ENCODE results near the gene FGF22.
"Not testable (repeated sequence)": the region's sequence is repeated elsewhere in the genome, so short reads cannot be mapped to it uniquely, and the experiment has no call there.

FGF22 gene

GRCh38 chr19:618674-619285, 20.9 kb upstream of the FGF22 start:
- Histone ChIP-seq H3K36me3 (ENCODE audit: control insufficient read depth, insufficient read depth, low read length) (peaks cover 21% of the 10 kb centered on the region), H3K27me3 (replicated peaks; ENCODE audit: control insufficient read depth, insufficient read depth, low read length) (no peaks in the 10 kb centered on the region), H3K4me3 (replicated peaks; ENCODE audit: low read depth, low read length) (no peak overlapping the region)
- TF ChIP-seq CTCF (IDR thresholded peaks at IDR 0.05; ENCODE audit: insufficient read depth, low read length, poor library complexity, severe bottlenecking) = no peak
- DNase-seq (ENCODE audit: extremely low read depth, insufficient read length) = no peak

- Histone ChIP-seq H3K4me3 (replicated peaks; ENCODE audit: low read depth, low read length) (no peak overlapping the region), H3K36me3 (ENCODE audit: control insufficient read depth, insufficient read depth, low read length) (peaks cover 21% of the 10 kb centered on the region), H3K27me3 (replicated peaks; ENCODE audit: control insufficient read depth, insufficient read depth, low read length) (no peaks in the 10 kb centered on the region)
- DNase-seq (ENCODE audit: extremely low read depth, insufficient read length) = no peak
- no peak for TF ChIP-seq CTCF (IDR thresholded peaks at IDR 0.05; ENCODE audit: insufficient read depth, low read length, poor library complexity, severe bottlenecking)
Observed at GRCh38 chr19:619286-620002, 20.2 kb upstream of the FGF22 start.

- Histone ChIP-seq H3K27me3 (replicated peaks; ENCODE audit: control insufficient read depth, insufficient read depth, low read length) (no peaks in the 10 kb centered on the region), H3K4me3 (replicated peaks; ENCODE audit: low read depth, low read length) (no peak overlapping the region), H3K36me3 (ENCODE audit: control insufficient read depth, insufficient read depth, low read length) (peaks cover 23% of the 10 kb centered on the region)
- no peak for TF ChIP-seq CTCF (IDR thresholded peaks at IDR 0.05; ENCODE audit: insufficient read depth, low read length, poor library complexity, severe bottlenecking)
- no peak for DNase-seq (ENCODE audit: extremely low read depth, insufficient read length)
Observed at GRCh38 chr19:620166-620862, 19.4 kb upstream of the FGF22 start.

GRCh38 chr19:621191-621590, 18.5 kb upstream of the FGF22 start:
- H3K4me3 ChIP-seq (replicated peaks; ENCODE audit: low read depth, low read length); H3K27me3 ChIP-seq (replicated peaks; ENCODE audit: control insufficient read depth, insufficient read depth, low read length); DNase-seq (ENCODE audit: extremely low read depth, insufficient read length): not testable (repeated sequence)
- peaks cover 23% of the 10 kb centered on the region for H3K36me3 ChIP-seq (ENCODE audit: control insufficient read depth, insufficient read depth, low read length)

- no peak for DNase-seq (ENCODE audit: extremely low read depth, insufficient read length)
- Histone ChIP-seq H3K4me3 (replicated peaks; ENCODE audit: low read depth, low read length) (no peak overlapping the region), H3K27me3 (replicated peaks; ENCODE audit: control insufficient read depth, insufficient read depth, low read length) (no peaks in the 10 kb centered on the region), H3K36me3 (ENCODE audit: control insufficient read depth, insufficient read depth, low read length) (peaks cover 23% of the 10 kb centered on the region)
- no peak for TF ChIP-seq CTCF (IDR thresholded peaks at IDR 0.05; ENCODE audit: insufficient read depth, low read length, poor library complexity, severe bottlenecking)
Observed at GRCh38 chr19:621819-622218, 17.9 kb upstream of the FGF22 start.

- TF ChIP-seq CTCF (IDR thresholded peaks at IDR 0.05; ENCODE audit: insufficient read depth, low read length, poor library complexity, severe bottlenecking) = no peak
- Histone ChIP-seq H3K36me3 (ENCODE audit: control insufficient read depth, insufficient read depth, low read length) (peaks cover 21% of the 10 kb centered on the region), H3K27me3 (replicated peaks; ENCODE audit: control insufficient read depth, insufficient read depth, low read length) (no peaks in the 10 kb centered on the region), H3K4me3 (replicated peaks; ENCODE audit: low read depth, low read length) (no peak overlapping the region)
- DNase-seq (ENCODE audit: extremely low read depth, insufficient read length) = no peak
Observed at GRCh38 chr19:622666-623065, 17.0 kb upstream of the FGF22 start.

All from GM06990 (cell line).